Stimulated activated CD4-positive, alpha-beta T cell treated with anti-CD3 and anti-CD28 coated beads, Interleukin-12 subunit alpha, Interleukin-12 subunit beta, amount 100 ng/mL, for 24 hours (primary cell): ENCODE data around the gene CHDH.

ENCODE experiments used
- DNase-seq, 2 experiments: peaks; one replicate each; pipeline ENCODE4 v3.0.0-alpha.2; 2020; ENCODE audit warnings: low read depth in 2 of 2

CHDH gene

DNA sequence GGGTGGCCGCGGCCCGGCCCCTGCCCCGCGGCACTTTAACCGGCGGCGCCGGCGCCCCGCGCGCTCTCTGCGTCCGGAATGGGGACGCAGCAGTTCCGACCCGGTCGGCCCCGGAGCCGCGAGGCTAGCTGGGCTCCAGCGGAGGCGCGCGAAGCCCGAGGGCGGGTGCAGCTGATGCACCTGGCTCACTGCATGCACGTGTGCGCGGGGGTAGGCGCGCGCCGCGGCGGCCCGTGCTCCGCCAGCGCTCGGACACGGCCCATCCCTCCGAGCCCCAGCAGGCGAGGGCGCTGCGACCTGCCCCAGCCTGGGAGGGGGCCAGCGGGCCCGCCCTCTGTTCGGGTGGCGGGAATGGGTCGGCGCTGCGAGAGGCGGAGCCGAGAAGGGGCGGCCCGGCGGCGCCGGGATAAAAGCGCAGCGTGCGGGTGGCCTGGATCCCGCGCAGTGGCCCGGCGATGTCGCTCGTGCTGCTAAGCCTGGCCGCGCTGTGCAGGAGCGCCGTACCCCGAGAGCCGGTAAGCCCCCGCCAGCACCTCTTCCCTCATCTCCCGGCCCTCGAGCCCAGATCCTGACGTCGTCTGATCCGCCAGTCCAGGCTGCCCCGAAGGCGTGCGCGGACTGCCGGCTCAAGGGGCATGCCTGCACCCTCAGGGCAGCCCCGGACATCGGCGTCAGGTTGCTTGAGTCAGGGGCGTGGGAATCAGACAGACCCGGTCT, at the start of gene CHDH, which contains the start of gene IL17RB:
Gene CHDH (minus strand): TSS at position 286 of the 717 bp plus-strand sequence. CDS start 22,411 bp downstream, outside the sequence.
Gene IL17RB (plus strand): TSS at position 435 of the 717 bp plus-strand sequence. CDS start 21 bp downstream, at position 456.
- no peak for DNase-seq

- DNase-seq = no peak
Measured at GRCh38 chr3:53892286-53892637, 46.0 kb upstream of the CHDH start.

DNA sequence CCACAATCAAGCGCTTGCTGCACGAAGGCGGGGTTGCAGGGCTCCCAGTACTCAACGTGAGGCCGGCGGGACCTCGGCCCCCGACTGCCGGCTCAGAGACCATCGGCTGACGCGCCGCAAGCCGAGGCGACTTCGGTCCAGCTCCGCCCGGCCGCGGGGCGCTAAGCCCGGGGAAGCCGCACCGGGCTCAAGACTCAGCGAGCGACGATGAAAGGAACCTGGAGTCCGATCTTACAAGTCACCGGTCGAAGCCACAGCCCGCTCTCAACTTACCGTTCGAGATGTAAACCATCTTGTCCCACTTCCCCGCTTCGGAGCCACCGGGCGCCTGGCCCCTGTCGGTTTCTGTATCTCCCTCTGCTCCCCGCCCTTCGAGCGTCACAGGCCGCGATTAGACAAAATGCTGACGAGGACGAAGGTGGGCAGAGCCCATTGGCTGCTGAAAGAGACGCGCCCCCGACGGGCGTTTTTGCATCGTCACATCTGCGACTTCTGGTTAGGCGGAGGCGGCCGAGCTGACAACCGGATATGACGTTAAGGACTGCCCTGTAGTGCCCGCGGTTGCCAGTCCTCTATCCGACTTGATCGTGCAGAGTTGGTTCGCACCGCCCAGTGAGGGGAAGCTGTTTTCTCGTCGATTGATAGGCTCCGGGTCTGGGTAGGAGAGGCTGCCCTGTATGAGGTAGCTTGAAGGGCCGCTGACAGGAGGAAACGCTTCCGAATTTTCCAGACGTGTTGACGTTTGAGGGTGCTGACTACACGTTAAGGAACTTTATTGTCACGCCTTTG, 45.5 kb upstream of the CHDH start, which contains the start of gene SELENOK:
Gene SELENOK (minus strand): TSS at position 363 of the 789 bp plus-strand sequence.
- DNase-seq = peak; percentile 93 to 95

DNA sequence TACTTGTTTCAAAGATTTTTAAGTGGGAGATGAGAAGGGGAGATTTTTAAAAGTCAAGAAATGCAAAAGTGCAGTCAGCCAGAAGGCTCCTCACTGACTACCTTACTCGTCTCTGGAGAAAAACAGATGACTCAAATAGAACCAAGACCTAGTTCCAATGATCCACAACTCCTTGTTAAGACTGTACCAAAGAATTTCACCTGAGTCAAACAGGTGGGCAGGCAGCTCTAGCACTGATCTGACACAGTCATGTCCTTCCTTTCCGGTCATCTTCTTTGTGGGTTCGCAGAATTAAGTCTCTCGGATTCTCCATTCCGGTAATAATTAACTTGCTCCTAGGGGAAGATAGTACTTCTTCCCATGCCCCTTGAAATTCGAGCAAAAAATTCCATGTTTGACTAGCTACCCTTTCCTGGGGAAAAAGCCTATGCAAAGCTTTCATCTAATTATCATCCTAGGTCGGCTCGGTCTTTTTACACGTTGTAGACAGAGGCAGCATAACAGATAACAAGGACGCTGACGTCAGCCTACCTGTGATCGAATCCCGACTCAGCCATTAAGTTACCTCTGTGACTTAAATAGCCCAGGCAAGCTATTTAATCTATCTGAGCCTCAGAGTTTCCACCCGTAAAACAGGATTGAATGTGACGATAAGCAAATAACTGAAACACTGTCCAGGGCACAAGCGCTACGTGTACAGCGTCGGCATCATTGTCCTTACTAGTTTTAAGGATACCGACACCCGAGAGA, 44.7 kb upstream of the CHDH start:
- DNase-seq = peak in 1 of 2 experiments; percentile 17

GRCh38 chr3:53888232-53888631, 42.0 kb upstream of the CHDH start:
- DNase-seq = no peak

- DNase-seq = no peak
Measured at GRCh38 chr3:53887446-53887845, 41.2 kb upstream of the CHDH start.

- no peak for DNase-seq
Measured at GRCh38 chr3:53885239-53885638, 39.0 kb upstream of the CHDH start.

- DNase-seq = no peak
Measured at GRCh38 chr3:53884623-53885022, 38.4 kb upstream of the CHDH start.

DNA sequence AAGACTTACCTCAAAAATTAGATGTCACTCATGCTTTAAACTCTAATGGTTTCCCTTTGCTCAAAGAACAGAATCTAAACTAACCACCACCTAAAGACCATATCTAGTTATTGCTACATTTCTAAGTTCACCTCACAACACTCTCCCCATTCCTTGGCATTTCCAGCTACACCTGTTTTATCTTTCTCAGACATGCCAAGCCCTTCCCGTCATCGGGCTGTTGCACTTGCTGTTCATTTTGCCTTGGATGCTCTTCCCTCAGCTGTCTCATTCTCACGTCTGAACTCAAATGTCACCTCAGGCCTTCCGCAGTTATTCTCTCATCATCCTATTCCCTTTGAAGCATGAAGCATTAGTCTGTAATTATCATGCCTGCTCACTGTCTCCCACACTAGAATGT, 36.8 kb upstream of the CHDH start:
- no peak for DNase-seq

DNA sequence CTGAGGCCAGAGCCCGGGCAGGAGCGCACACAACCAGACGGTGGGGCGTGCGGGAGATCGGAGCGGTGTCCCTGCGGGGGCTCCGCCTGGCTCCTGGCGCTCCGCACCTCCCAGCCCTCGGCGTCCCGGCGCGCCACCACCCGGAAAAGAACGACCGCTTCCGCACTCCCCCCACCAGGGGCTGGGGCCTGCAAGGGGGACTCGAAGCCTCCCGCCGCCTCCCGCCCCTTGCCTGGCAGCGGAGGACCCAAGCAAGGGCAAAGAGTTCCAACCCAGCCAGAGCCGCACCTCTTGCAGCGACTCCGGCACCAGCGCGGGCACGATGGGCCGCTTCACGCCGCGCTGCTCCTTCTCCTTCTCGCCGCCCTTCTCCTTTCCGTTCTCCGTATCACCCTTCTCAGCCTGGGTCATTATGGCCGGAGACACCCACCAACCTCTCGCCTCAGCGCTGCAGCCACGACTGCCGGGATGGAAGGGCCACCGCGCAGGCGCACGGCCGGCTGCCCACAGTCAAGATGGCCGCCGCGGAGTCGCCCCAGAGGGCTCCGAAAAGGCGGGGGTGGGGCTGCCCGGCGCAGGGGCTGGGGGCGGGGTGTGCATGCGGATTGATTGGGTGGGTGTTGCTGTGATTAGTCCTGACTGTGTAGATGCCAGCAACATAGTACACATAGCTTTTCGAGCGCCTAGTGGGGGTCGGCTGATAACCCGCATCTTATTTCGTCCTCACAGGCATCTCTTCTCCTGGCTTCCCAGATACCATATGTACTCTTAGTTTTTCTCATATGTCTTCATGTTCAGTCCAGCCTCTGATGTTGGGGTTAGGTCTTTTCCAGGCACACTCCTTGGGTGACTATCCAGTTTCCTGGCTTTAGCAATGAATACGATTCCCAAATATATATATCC, 35.7 kb upstream of the CHDH start, which contains the start of gene ACTR8:
Gene ACTR8 (minus strand): TSS at position 462 of the 903 bp plus-strand sequence. CDS start 51 bp downstream, at position 411.
- peak; percentile 73 to 76 for DNase-seq

GRCh38 chr3:53880396-53881345, 34.5 kb upstream of the CHDH start:
- DNase-seq = no peak

DNA sequence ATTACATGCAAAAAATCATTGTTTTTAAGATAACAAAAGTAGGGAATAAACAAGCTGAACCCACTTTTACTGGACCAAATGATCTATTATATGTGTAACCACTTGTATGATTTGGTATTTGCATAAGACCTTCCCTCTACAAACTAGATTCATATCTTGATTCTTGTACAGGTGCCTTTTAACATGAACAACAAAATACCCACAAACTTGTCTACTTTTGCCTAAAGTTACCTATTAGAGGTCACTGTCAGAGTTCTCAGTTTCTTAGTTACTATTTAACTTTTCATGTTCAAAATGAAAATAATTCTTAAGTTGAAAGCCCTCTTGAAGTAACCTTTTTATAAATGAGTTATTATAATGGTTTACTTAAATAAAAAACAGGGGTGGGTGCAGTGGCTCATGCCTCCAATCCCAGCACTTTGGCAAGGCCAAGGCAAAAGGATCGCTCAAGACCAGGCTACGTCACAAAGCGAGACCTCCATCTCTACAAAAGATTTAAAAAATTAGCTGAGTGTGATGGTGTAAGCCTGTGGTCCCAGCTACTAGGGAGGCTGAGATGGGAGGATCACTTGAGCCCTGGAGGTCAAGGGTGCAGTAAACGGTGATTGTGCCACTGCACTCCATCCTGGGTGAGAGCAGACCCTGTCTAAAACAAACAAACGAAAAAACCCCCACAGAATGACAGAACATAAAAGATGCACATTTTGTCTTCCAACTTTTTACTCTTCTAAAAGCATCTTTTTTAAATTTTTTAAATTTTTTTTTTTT, 19.7 kb upstream of the CHDH start:
- DNase-seq = no peak

DNA sequence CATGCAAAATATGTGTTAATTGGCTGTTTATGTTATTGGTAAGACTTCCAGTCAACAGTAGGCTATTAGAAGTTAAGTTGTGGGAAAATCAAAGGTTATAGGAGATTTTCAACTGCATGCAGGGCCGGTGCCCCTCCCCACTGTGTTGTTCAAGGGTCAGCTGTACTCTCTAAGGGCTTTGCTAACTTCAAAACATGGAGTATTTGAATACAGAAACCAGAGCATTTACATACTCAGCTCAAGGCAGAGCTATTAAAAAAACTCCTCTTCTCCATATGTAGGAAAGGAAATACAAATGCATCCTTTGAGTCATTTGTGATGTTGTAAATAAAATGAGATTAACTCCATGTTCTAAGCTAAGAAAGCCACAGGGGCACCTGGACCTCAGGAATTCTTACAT, 16.9 kb upstream of the CHDH start:
- no peak for DNase-seq

DNA sequence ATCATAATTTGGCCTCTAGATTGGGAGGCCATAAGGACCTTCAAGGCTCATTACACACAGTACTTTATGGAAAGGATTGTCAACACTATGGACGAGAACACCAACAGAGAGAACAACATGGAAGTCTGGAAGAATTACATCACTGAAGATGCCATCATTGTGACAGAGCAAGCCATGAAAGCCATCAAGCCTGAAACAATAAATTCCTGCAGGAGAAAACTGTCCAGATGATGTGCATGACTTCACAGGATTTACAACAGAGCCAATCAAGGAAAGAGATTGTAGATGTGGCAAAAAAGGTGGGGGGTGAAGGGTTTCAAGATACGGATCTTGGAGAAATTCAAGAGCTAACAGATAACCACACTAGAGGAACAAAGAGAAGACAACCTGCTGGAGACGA, 16.0 kb upstream of the CHDH start:
- no peak for DNase-seq

- no peak for DNase-seq
Measured at GRCh38 chr3:53860196-53860595, 14.0 kb upstream of the CHDH start.

GRCh38 chr3:53859178-53859577, 13.0 kb upstream of the CHDH start:
- DNase-seq = no peak

GRCh38 chr3:53858096-53858741, 12.0 kb upstream of the CHDH start:
- no peak for DNase-seq

DNA sequence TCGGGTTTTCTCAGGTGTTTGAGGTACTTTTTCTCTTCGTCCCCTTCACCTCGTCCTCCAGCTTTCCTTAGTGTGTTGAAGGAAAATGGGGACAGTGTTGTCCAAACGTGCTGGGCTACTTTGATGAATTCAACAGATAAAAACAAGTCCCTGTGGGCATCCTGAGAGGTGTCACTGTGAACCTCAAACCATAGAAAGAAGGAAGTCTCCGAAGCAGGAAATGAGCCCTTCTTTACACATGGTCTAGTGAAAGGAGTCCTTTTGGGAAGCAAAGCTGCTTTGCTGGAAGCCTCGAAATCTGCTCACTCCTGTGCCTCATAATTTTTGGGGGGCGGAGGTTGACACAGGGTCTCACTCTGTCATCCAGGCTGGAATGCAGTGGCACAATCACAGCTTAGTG, 10.7 kb upstream of the CHDH start:
- DNase-seq = no peak

DNA sequence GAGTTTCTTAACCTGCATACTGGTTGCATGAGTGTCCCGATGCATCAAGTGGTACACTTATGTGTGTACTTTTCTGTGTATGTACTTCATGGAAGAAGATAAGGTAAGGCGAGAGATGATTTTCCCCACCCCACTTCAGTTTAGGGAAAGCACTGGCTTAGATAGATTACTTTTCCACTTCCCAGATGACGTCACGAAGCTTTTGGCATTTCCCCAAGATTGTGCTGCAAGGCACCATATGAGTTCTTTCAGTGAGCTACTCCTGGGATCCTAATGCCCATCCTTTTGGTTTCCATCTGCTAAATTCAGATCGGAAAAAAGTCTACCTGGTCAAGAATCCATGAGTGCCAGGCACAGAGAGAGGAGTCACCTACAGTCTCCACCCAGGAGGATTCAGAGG, 4.7 kb upstream of the CHDH start:
- DNase-seq = no peak
